Skin epidermis (tissue), 12 donors: ENCODE results near the gene BCKDK.

ENCODE experiments used
- H3K27ac ChIP-seq, 21 experiments: fragments of 200-600 bp; sonication (generic) in 11 of 21; one replicate each; pipeline ENCODE4 v1.5.0; 2020; ENCODE audit warnings: mild to moderate bottlenecking in 3 of 21, inconsistent platforms in 2 of 21, moderate library complexity in 2 of 21
- H3K4me3 ChIP-seq, 7 experiments: fragments of 200-600 bp; sonication (generic) in 2 of 7; one replicate each; pipeline ENCODE4 v1.5.0; 2020; ENCODE audit warnings: inconsistent platforms in 2 of 7, mild to moderate bottlenecking in 2 of 7, moderate library complexity in 1 of 7

BCKDK gene

GRCh38 chr16:31113121-31114120, 5.2 kb downstream of the BCKDK start:
- Histone ChIP-seq H3K4me3 (no peak overlapping the region), H3K27ac (peak overlapping the region in 20 of 21 experiments; percentile 17 to 84 (median 72))

DNA sequence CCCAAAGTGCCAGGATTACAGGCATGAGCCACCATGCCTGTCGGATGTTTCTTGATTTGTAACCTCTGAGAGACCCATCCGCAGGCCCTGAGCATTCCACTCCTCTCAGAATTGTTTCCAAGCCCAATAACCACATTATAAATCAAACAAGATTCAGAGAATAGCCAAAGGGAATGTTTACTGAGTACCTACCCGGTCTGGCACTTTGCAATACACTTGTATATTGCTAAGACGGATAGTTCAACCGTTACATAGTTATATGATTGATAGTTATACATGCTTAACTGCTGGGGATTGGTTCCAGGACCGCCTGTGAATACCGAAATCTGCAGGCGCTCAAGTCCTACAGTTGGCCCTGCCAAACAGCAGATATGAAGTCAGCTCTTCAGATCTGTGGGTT, 6.3 kb downstream of the BCKDK start:
- peak overlapping the region in 17 of 21 experiments; percentile 22 to 84 (median 73) for H3K27ac ChIP-seq
- no peak overlapping the region for H3K4me3 ChIP-seq

DNA sequence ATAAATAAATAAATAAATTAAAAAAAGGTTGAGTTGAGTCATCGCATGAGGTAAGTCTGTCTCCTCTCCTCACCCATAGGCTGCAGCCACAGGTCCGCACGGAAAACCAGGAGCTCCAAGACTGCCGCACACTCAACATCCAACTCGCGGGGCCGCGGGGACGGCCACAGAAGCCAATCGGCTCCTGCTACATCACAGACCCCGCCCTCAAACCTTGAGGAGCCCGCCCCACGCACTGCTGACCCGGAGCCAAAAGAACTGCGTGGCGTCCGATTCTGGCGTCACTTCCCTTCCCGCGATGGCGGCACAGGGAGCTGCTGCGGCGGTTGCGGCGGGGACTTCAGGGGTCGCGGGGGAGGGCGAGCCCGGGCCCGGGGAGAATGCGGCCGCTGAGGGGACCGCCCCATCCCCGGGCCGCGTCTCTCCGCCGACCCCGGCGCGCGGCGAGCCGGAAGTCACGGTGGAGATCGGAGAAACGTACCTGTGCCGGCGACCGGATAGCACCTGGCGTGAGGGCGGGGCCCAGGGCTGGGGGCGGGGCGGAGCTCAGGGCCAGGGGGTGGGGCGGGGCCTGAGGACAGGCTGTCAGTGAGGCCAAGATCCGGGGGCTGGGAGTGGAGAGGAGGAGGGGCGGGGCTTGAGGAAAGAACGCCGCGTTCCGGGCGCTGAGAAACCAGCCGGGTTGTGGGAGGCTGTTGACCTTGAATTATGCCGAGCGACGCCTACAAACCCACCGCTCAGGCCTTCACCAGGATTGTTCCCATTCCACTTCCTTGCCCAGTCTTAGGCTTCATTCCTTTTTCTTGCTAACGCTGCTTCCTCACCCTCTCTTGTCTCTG, 9.4 kb downstream of the BCKDK start, which contains the start of gene KAT8:
KAT8 (plus strand) TSS at position 281 of the 839 bp plus-strand sequence; CDS start at position 299, 18 bp downstream.
- peak within 1 kb of the TSS; percentile 56 to 91 (median 72) for H3K4me3 ChIP-seq
- peak within 1 kb of the TSS; percentile 85 to 99 (median 95) for H3K27ac ChIP-seq

- H3K4me3 ChIP-seq = peak overlapping the region; percentile 56 to 91 (median 72)
- H3K27ac ChIP-seq = peak overlapping the region; percentile 23 to 99 (median 95)
Observed at GRCh38 chr16:31118223-31119155, 10.3 kb downstream of the BCKDK start.

GRCh38 chr16:31120129-31120528, 11.9 kb downstream of the BCKDK start:
- peak overlapping the region in 4 of 21 experiments; percentile 3 to 95 (median 24) for H3K27ac ChIP-seq
- H3K4me3 ChIP-seq = no peak overlapping the region

DNA sequence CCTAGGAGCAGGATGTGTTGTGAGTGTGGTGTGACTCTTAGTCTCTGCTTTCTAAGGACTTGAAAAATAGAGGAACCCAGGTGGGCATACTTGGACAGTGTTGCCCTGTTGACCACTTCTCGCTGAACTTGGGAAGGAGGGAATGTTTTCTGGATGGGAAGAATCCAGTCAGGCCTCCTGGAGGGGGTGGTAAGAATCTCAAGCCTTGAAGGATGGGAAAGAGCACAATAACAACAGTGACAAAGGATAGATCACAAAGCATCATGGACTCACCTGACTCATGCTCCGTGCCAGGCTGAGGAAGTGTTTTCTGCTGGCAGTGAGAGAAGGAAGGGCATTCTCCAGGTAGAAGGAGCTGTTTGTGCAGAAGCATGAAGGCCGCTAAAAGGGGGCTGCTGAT, 17.7 kb downstream of the BCKDK start:
- Histone ChIP-seq H3K4me3 (no peak overlapping the region), H3K27ac (no peak overlapping the region)

- Histone ChIP-seq H3K27ac (peak overlapping the region in 14 of 21 experiments; percentile 70 to 85 (median 81)), H3K4me3 (no peak overlapping the region)
Observed at GRCh38 chr16:31127182-31127581, 19.0 kb downstream of the BCKDK start.

DNA sequence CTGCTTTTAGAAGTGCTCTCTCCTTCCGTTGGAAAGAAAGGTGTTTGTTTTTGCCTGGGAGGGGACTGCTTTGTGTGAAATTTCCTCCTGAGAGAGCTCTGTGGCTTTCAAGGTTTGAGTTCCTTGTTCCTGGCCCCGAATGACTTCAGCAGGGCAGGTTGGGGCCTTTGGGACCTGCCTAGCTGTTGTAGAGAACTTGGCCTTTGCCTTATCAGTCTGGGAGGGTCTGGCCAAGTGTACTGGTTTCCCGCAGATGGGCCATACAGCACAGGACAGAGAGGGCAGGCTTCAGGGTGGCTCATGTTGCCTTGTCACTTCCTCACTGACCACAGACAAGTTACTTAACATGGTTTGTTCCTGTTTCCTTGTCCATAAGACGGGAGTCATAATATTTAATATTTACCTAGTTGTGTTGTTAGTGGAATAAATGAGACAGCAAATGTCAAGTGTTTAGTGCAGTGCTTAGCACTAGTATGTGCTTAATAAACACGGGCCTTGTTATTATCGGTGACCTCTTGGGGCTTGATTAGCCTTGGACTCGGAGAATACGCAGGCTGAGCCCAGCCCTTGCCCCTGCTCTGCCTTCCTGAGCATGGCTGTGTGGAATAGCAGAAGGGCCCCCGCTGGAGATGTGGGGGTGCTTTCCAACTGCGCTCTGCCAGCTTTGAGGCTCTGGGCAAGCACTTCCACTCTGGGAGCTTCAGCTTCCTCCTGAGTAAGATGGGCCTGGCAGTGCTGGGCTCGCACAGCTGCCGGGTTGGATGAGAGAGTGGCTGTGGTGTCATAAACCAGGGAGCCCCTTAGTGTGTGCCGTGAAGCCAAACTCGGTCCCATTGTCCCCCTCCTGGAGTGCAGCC, 20.8 kb downstream of the BCKDK start:
- no peak overlapping the region for H3K4me3 ChIP-seq
- H3K27ac ChIP-seq = peak overlapping the region; percentile 35 to 85 (median 77)

GRCh38 chr16:31129568-31130335, 21.6 kb downstream of the BCKDK start:
- Histone ChIP-seq H3K27ac (peak overlapping the region; percentile 35 to 85 (median 77)), H3K4me3 (peak overlapping the region in 1 of 7 experiments; percentile 7)

- peak overlapping the region in 20 of 21 experiments; percentile 51 to 85 (median 78) for H3K27ac ChIP-seq
- peak overlapping the region in 1 of 7 experiments; percentile 7 for H3K4me3 ChIP-seq
Observed at GRCh38 chr16:31130336-31130891, 22.2 kb downstream of the BCKDK start.

- peak overlapping the region in 20 of 21 experiments; percentile 0 to 85 (median 78) for H3K27ac ChIP-seq
- no peak overlapping the region for H3K4me3 ChIP-seq
Observed at GRCh38 chr16:31130899-31131298, 22.7 kb downstream of the BCKDK start.

DNA sequence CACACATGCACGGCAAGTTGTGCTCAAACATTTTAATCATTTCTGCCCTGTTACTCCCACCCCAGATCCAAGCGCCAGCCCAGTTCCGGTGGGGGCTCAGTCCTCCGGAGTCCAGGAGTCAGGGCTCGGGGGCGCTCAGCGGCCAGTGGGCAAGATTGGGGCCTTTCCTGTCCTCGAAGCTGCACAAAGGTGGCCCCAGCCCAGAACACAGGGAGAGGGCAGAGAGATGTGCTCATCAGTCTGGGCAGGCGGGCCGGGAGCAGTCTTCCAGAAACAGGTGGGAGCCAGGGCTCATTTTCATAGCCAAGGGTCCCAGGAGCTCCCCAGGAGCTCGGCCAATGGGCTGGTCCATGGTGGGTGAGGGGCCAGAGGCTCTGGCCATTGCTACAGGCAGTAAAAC, 23.2 kb downstream of the BCKDK start:
- no peak overlapping the region for H3K4me3 ChIP-seq
- peak overlapping the region in 15 of 21 experiments; percentile 0 to 85 (median 75) for H3K27ac ChIP-seq

- peak overlapping the region in 12 of 21 experiments; percentile 0 to 85 (median 68) for H3K27ac ChIP-seq
- no peak overlapping the region for H3K4me3 ChIP-seq
Observed at GRCh38 chr16:31131841-31132271, 23.7 kb downstream of the BCKDK start.

DNA sequence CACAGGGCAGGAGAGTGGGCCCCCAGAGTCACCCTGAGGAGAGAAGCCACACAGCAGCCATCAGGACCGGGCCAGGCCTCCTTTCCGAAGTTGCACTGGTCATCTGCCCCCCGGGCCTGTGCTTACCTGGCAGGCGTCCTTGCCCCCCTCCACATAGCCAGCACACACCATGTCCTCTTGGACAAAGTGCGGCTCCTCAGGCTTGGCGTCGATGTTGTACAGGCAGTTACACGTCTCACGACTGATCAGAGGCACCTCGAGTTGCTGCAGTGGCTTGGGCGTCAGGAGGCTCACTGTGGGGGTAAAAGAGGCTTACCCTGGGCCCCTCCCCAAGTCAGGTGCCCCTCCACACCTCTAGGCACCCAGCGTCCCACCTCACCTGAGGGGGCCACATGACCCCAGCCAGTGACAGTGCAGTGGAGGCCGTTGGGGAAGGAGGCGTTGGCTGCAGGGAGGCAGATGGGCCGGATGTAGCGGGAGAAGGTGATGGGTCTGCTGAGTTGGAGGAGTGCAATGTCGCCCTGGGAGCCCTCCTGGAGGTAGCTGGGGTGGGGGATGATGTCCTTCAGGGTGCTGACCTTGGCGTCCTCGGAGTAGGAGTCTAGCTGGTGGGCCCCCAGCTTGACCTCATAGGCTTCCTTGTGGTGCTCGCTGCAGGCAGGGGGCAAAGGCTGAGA, 24.3 kb downstream of the BCKDK start:
- H3K27ac ChIP-seq = peak overlapping the region in 10 of 21 experiments; percentile 1 to 85 (median 48)
- H3K4me3 ChIP-seq = no peak overlapping the region

DNA sequence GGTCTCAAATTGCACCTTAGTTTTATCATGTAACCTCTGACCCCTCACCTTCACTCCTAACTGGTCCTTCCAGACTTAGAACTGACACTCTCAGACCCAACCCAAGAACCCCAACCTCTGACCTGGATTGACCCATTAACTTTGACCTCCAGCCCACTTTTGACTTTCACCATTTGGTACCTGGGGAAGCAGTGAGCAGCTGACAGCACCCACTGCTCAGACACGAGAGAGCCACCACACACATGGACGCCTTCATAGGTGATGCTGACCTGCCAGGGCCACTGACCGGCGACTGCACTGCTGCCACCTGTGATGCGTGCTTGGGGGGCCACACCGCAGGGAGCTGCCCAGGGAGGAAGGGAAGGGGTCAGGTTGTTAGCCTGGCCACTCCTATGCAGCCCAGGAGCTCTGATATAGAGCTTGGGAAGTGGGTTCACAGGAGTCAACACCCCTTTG, 24.9 kb downstream of the BCKDK start:
- H3K27ac ChIP-seq = peak overlapping the region in 3 of 21 experiments; percentile 1 to 35 (median 6)
- no peak overlapping the region for H3K4me3 ChIP-seq

DNA sequence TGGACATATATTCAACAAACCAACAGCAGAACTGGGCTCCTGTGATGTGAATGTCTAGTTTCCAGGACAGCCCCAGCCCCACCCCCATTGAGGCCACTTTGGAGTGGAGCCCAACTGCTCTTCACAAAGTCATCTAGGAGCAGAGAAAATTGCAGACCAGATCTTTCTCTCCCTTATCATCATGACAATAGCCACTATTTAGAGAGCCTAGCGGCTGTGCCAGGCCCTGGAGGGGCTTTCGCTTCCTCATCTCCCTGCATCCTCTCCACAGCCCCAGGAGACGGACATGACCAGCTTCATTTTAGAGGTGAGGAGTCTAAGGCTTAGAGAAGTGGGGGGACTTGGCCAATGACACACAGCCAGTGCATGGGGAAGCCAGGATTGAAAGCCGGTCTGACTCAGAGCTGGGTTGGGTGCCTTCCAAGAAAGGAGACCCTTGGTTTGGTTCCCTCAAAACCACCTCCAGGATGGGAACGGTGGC, 25.9 kb downstream of the BCKDK start:
- Histone ChIP-seq H3K27ac (peak overlapping the region in 5 of 21 experiments; percentile 7 to 93 (median 83)), H3K4me3 (peak overlapping the region; percentile 26 to 63 (median 36))
